ENCODE data around the gene MADCAM1.

The MADCAM1 gene

DNA sequence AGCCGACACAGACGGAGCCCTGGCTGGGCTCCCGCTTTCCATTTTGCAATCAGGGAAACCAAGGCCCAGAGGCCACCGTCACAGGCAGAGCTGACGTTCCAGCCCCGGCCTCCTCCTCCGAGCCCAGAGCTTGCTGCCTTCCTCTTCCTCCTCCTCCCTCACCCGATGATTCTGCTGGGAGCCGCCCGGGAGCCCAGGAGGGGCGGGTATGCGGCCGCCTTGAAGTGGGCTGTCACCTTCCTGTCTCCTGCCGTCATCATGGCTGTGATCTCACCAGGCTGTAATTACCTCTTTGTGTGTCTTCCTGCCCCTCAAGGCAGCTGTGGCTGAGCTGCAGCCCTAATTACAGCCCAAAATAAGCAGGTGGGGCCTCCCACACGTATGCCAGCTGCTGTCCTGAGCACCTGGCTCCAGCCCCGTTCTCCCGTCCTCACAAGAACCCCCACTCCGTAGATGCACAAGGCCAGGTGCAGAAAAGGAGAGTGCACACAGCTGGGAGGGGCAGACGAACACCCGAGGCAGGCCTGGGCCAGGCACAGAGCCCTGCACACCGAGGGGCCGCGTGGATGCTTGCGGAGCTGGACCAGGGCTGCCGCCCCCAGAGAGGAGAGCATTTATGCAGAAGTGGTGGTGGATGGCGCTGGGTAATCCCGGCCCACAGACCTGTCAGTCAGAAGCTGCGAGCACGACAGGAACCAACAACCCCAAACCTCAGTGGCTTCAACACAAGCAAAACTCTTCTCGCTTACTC is 15.0 kb downstream of the MADCAM1 start:
- DNase-seq: no peak

DNA sequence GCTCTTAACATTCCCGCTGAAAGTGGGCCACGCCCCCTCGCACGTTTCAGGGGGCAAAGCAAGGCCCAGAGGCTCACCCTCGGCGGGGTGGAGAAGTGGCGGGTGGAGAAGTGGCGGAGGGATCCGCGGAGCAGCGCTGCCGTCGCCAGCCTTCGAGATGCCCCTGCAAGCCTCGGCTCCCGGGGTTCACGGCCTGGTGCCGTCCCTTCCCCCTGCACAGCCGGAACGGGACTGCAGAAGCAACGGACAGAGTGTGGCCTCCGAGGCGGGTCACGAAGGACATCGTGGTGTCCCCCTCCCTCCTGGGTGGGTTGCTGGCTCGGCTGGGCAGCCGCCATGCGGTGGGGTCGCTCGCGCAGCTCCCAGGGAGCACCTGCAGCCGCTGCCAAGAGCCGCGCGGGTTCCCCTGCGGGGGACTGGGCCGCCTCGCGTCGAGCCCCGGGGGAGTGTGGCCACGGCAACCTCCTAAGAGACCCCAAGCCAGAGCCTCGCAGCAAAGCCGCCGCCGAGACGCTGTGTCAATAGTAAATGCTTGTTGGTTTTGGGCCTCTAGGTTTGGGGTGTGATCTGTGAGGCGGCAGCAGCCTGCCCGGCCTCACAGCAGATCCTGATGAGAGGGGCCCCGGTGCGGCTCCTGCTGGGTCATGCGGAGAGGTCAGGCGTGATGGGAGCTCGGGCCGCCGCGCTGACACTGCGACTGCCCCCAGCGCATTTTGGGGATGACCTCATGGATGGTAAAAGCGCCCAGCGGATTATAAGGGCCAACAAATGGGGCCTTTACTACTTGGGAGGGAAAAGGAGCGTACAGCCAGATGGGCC is 16.5 kb downstream of the MADCAM1 start:
- no peak for DNase-seq

DNA sequence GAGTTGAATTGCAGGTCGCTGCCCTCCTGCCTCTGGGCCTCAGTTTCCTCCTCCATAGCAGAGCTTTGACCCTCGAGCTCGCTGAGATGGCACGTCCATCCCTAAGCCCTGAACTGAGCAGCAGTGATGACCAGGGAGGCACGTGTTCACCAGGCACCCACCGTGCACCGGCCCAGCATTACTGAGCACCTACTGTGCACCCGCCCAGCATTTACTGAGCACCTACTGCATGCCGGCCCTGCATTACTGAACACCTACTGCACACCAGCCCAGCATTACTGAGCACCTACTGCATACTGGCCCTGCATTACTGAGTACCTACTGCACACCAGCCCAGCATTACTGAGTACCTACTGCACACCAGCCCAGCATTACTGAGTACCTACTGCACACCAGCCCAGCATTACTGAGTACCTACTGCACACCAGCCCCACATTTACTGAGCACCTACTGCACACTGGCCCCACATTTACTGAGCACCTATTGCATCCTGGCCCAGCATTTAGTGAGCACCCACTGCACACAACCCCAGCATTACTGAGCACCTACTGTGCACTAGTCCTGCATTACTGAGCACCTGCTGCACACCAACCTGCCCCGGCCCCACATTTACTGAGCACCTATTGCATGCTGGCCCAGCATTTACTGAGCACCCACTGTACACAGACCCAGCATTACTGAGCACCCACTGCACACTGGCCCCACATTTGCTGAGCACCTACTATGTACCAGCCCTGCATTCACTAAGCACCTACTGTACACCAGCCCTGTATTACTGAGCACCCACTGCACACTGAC is 17.3 kb downstream of the MADCAM1 start:
- DNase-seq: no peak

DNA sequence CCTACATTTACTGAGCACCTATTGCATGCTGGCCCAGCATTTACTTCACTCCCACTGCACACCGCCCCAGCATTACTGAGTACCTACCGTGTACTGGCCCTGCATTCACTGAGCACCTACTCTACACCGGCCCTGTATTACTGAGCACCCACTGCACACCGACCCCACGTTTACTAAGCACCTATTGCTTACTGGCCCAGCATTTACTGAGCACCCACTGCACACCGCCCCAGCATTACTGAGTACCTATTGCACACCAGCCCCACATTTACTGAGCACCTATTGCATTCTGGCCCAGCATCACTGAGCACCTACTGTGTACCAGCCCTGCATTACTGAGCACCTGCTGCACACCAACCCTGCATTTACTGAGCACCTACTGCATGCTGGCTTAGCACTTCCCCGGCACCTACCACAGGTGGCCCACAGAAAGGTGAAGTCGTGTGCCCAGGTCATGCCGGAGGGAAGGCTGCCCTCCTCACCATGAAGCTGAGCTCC is 17.9 kb downstream of the MADCAM1 start:
- DNase-seq: no peak

DNA sequence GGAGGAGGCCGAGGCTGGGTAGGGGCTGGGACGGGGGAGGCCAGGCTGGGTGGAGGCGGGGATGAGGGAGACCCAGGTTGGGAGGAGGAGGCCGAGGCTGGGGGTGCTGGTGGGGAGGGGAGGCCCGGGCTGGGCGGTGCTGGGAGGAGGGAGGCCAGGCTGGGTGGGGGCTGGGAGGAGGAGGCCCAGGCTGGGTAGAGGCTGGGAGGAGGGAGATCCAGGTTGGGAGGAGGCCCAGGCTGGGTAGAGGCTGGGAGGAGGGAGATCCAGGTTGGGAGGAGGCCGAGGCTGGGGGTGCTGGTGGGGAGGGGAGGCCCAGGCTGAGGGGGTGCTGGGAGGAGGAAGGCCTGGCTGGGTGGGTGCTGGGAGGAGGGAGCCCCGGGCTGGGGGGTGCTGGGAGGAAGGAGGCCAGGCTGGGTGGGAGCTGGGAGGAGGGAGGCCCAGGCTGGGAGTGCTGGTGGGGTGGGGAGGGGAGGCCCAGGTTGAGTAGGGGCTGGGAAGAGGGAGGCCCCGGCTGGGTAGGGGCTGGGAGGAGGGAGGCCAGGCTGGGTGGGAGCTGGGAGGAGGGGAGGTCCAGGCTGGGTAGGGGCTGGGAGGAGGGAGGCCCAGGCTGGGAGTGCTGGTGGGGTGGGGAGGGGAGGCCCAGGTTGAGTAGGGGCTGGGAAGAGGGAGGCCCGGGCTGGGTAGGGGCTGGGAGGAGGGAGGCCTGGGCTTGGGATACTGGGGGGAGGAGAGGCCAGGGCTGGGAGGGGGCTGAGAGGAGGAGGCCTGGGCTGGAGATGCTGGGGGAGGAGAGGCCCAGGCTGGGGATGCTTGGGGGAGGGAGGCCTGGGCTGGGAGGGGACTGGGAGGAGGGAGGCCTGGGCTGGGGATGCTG is 21.7 kb downstream of the MADCAM1 start:
- DNase-seq: no peak

DNA sequence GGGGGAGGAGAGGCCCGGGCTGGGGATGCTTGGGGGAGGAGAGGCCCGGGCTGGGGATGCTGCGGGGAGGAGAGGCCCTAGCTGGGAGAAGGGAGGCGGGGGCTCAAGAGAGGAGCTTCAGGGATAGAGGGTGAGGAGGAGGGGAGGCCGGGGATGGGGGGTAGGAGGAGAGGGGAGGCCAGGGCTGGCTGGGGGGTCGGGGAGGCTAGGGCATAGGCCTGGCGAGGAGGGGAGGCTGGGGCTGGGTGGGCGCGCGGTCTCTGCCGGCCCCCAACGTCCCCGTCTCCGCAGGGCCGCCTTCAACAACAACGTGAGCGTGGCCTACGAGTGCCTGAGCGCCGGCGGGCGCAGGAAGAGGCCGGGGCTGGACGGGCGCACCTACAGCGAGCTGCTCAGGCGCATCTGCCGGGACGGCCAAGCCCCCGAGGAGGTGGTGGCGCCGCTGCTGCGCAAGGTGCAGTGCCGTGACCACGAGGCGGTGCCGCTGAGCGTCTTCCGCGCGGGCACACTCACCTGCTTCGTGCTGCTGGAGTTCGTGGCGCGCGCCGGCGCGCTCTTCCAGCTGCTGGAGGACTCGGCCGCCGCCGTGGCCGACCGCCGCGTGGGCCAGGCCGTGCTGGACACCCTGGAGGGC is 22.4 kb downstream of the MADCAM1 start:
- DNase-seq: no peak

DNA sequence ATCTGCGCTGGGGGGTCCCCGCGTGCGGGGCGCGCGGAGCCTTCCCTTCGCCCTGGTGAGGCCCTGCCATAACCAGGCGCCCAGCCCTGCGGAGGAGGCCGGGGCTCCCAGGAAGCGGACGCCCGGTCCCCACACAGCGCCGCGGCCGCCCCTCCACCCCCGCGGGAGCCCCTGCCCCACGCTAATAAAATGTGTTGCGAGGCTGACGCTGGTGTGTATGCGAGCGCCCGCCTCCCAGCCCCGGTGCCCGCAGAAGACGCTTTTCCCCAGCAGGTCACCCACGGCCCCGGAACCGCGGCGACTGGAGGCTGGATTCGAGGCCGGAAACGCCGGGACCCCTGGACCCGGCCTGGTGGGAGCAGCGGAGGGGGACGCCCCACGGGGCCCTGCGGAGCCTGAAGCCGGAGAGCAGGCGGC is 23.2 kb downstream of the MADCAM1 start:
- DNase-seq: no peak

DNA sequence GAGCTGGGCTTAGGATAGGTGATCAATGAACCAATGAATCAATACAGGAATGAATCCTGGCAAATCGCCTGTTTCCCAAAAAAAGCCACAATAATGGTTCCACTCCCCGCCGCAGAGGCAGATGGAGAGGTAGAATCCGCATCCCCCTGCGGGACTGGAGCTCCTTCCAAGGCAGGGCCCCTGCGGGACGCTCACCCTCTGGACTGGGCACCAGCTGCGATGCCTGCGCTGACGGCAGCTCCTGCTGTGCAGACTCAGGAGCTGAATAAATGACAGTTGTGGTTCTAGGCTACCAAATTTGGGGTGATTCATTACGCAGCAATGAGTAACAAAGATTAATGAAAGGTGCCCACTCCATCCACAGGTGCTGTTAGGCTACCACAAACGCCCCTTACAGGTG is 26.4 kb downstream of the MADCAM1 start:
- DNase-seq: no peak

DNA sequence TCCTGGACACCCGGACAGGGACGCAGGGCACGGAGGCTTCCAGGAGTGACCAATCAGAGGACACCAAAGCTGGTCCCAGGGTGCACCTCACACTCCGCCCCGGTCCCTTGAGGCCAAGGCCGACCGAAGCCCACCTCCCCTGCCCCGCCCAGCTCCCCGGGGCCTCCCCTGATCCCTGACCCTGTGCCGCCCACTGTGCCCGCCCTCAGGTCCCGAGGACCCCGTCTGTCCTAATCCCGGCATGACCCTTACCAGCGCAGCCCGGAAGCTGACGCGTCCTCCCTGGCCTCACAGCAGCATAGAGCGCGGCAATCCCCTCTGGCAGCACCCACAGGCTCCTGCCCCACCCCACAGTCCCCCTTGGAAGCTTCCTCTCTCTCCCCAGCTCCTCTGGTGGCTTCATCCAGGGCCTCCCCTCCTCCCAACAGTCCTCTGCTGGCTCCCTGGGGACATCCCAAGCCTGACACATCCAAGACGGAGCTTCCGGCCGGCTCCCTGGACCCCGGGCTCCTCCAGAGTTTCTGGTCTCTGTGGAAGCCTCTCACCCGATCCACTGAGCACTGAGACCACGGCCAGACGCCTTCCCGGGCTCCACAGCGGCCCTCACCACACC is 27.9 kb downstream of the MADCAM1 start:
- DNase-seq: no peak

DNA sequence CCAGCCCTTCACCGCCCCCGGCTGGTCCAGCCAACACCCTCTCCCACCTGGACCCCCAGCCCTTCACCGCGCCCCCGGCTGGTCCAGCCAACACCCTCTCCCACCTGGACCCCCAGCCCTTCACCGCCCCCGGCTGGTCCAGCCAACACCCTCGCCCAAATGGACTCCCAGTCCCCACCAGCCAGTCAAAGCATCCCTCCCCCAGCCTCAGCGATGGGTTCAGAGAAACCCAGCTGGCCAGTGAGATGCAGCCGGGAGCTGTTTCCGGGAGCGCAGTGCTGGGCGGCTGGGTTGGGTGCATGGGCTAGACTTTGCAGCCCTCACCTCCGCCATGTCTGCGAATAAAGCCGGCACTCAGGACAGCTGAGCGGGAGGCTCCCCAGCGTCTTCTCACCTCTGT is 28.7 kb downstream of the MADCAM1 start:
- no peak for DNase-seq

DNA sequence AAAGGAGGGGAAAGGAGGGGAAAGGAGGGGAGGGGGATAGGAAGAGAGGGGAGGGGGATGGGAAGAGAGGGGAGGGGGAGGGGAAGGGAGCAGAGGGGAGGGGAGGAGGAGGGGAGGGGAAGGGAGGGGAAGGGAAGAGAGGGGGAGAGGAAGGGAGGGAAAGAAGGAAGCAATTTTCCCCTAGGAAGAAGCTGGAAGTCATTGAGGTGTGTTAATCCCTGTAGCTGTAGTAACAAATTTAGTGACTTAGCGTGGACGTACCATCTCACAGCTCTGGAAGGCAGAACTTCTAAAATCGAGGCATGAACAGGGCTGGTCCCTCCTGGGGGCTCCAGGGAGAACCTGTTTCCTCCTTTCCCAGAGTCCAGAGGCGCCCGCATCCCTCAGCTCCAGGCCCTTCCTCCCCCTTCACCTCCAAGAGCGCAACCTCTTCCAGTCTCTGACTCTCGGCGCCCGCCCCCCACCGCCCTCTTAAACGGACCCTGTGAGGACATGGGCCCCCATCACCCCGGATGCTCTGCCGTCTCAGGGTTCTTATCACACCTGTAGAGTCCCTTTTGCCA is 29.7 kb downstream of the MADCAM1 start:
- DNase-seq: no peak

DNA sequence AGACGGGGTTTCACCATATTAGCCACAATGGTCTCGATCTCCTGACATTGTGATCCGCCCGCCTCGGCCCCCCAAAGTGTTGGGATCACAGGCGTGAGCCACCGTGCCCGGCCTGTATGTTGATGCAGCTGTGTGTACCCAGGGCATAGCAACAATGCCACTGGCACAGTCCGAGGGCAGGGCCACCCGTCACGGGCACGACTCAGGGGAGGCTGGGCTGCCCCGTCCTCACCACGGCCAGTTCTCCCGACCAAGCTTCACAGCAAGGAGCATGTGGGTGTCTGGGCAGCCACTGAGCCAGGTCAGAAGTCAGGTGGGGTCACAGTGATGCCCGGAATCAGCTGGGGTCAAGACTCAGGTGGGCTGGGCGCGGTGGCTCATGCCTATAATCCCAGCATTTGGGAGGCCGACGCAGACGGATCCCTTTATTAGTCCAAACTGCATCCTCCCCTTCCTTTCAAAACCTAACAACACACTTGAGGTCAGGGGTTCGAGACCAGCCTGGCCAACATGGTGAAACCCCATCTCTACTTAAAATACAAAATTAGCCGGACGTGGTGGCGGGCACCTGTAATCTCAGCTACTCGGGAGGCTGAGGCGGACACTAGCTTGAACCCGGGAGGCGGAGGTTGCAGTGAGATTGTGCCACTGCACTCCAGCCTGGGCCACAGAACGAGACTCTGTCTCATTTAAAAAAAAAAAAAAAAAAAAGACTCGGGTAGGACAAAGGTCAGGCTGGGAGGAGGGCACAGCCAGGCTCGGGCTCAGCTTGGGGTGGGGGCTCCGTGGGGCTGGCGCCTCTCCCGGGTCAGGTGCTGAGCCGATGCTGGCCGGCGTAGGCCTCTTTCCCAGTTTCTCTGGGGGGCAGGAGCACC is 34.1 kb downstream of the MADCAM1 start:
- no peak for DNase-seq

DNA sequence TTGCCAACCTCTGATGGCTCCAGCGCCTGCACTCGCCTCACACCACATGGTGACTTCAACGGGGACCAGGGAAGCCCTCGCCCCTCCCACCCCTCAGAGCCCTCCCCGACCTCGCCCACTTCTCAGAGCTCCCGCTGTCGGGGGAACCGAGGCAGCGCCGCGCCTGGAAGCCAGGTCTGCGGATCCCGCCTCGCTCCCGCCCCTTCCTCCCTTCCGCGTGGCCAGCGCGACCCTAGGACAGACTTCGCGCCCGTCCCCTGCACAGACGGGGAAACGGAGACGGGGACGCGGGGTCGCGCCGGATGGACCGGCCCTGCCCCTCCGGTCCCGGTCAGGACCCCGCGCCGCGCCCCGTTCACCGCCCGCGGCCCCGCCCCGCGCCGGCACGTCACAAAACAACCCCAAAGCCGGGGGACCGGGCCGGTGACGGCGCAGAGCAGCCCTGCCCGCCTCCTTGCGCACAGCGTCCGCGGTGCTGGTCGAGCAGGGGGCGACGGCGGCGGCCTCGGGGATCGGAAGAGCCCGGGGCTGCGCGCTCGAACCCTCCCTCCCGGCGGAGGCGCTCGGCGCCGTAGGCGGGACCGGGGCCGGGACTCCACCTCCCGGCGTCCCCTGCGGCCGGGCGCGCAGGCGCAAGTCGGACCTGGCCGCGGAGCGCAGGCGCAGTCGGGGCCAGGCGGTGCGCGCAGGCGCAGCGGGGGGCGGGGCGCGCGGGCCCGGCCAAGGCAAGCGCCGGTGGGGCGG is 34.9 kb downstream of the MADCAM1 start:
- DNase-seq: peak; percentile 58

DNA sequence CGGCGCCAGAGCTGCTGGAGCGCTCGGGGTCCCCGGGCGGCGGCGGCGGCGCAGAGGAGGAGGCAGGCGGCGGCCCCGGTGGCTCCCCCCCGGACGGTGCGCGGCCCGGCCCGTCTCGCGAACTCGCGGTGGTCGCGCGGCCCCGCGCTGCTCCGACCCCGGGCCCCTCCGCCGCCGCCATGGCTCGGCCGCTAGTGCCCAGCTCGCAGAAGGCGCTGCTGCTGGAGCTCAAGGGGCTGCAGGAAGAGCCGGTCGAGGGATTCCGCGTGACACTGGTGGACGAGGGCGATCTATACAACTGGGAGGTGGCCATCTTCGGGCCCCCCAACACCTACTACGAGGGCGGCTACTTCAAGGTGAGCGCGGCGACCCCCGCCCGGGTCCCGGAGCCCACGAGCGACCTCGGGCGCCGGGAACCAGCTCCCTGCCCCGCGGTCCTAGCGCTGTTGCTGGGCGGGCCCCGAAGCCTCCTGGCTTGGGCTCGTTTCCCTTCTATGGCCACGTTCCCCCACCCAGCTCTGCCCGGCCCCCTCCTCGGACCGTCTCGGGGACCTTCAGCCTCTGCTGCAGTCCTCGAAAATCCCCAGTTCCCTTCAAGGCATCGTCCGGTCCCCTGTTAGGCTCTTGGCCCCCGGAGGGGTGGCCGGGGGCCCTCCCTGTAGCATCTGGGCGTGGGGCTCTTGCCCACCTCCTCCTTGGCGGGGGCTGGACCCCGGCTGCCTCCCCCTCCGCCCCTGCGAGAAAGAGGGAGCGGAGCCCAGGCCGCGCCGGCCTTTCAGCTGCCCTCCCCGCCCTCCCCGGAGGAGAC is 35.7 kb downstream of the MADCAM1 start, which contains the start of gene CDC34:
Gene CDC34 (plus strand): TSS at position 8 of the 808 bp plus-strand sequence. CDS start 172 bp downstream, at position 180.
- DNase-seq: no peak

DNA sequence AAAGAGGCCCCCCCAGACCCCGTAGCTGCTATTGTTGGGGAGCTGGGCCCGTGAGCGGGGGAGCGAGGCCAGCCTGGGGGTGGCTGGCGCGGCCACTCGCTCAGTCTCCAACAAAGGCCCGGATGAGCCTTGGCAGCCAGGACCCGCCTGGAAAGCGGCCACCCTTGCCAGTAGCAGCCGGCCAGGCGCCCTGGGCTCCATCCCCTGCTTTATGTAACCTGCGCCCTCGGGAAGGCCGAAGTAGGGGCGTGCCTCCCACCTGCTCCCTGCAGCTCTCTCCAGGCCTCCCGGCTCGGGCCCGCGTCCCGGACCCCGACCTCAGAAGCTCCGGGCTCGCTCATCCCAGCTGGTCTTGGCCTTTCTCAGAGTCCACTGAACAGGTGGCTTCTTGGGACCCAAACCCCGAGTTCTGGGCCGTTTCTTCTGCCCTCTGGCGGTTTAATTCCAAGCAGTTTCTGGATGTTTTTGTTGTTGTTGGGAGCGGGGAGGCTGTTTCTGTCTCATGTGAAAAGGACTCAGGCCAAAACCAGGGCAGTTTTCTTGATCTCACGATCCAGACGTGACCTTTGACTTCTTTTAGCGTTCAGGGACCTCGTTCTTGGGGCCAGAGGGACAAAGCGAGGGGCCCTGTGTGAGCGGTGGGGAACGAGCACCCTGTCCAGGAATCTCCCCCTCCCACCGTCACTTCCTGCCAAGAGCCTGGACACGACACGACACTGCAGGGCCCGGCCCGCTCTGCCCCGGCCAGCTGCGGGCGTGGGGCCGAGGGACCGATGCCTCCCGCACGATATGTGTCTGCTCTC is 36.5 kb downstream of the MADCAM1 start:
- DNase-seq: peak; percentile 59

DNA sequence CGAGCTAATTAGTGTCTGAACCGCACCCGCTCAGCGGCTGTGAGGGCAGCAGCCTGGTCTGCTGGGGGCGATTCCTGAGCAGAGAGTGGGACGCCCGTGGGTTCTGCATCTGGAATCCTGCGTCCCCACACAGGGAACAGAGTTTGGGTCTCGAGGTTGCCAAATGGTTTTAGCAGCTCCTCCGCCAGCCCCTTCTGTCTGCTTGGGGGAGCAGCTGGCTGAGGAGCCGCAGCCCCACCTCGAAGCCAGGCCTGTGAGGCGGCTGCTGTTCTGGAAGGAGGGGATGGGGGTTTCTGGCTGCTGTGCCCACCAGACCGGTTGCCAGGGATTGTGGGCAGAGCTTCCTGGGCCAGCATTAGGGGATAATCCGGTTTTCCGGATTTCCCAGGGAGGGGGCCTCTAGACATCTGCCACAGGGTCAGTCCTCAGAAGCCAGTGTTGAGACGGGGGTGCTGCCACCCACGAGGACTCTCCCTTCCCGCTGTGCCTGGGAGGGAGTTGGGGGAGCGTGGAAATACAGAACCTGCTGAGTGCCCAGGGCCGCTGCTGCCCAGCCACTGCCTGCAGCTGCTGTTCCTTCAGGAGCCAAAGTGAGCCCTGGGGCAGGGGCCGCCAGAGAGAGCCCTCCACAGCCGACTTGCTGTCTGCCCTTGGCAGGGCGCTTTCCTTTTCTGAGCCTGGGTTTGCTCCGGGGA is 37.2 kb downstream of the MADCAM1 start:
- no peak for DNase-seq

DNA sequence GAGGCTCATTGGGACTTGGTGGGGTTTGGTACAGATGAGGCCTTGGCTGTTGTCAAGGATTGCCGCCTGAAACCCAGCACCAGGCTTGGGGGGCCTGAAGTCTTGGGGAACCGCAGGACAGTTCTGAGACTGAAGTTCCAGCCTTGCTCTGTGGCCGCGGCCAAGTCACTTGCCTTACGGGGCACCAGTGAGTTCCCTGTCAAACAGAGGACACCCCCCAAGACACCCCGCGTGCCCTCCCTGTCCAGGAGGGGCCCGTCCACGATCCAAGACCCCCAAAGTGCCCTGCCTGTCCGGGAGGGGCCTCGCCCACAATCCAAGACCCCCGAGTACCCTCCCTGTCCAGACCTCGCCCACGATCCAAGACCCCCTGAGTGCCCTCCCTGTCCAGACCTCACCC is 37.8 kb downstream of the MADCAM1 start:
- no peak for DNase-seq
